Lung (tissue), 16 donors: ENCODE data around the gene MYO1F. TPM values are rescaled to one million over a fixed set of nuclear protein-coding genes. Genes with fewer than 3 reads are reported as not detected.
A peak's percentile ranks its signal among the peaks of the same experiment; 100 is the strongest.
"Not testable (repeated sequence)": the region's sequence is repeated elsewhere in the genome, so short reads cannot be mapped to it uniquely, and the experiment has no call there.

Source experiments
- ATAC-seq: fragments of 200-7000 bp; cut with Tn5 transposase; one replicate; pipeline ENCODE4 v1.9.1; 2020; ENCODE audit warnings: moderate number of reproducible peaks; ENCODE audit not compliant: insufficient read depth, low FRiP score
- DNase-seq, 3 donors: peaks; one replicate each; pipeline ENCODE4 v3.0.0-alpha.2; 2013 to 2017
- H3K27ac ChIP-seq, 2 donors: one replicate each; pipeline ENCODE4 v1.5.1; 2013; ENCODE audit warnings: mild to moderate bottlenecking in 2 of 2, moderate library complexity in 2 of 2, control low read depth in 1 of 2, inconsistent platforms in 1 of 2, low read depth in 1 of 2, low read length in 1 of 2
- H3K27me3 ChIP-seq, 3 donors: one replicate each; pipeline ENCODE4 v1.5.1; 2013; ENCODE audit warnings: low read length in 2 of 3; ENCODE audit not compliant: control insufficient read depth in 3 of 3, insufficient read depth in 3 of 3
- H3K36me3 ChIP-seq, 4 donors: one replicate each; pipeline ENCODE4 v1.5.1; 2013; ENCODE audit warnings: low read length in 4 of 4, mild to moderate bottlenecking in 1 of 4, moderate library complexity in 1 of 4; ENCODE audit not compliant: control insufficient read depth in 4 of 4, insufficient read depth in 4 of 4
- H3K4me1 ChIP-seq, 5 donors: one replicate each; pipeline ENCODE4 v1.5.1; 2013; ENCODE audit warnings: low read length in 5 of 5, mild to moderate bottlenecking in 2 of 5, moderate library complexity in 1 of 5; ENCODE audit not compliant: control insufficient read depth in 5 of 5, insufficient read depth in 5 of 5
- H3K4me3 ChIP-seq: one replicate; pipeline ENCODE4 v1.5.1; 2013; ENCODE audit warnings: mild to moderate bottlenecking, control low read depth, moderate library complexity
- H3K9ac ChIP-seq, 2 donors: one replicate each; pipeline ENCODE4 v1.5.1; 2013; ENCODE audit warnings: low read length in 2 of 2, control low read depth in 1 of 2; ENCODE audit not compliant: insufficient read depth in 1 of 2
- H3K9me3 ChIP-seq, 4 donors: one replicate each; pipeline ENCODE4 v1.5.1; 2013; ENCODE audit warnings: low read length in 3 of 4, mild to moderate bottlenecking in 1 of 4, moderate library complexity in 1 of 4; ENCODE audit not compliant: control insufficient read depth in 4 of 4, insufficient read depth in 3 of 4
- WGBS, 2 donors: extraction: QIAGEN DNeasy Blood & Tissue Kit; methylation state at CpG; one replicate each; pipeline ENCODE4 v1.1.7; 2013; 5-methylcytosine and 5-hydroxymethylcytosine counted together
- long read RNA-seq, 5 donors: transcript quantifications; one replicate each; lab custom pipeline, GENCODE V29; 2026
- polyA plus RNA-seq, 2 donors: library from polyadenylated mRNA; stranded (reverse); fragments of 200-250 nt; gene quantifications; one replicate each; pipeline ENCODE4 v1.2.1, GENCODE V29; 2013
- total RNA-seq, 2 donors: library from RNA; depleted of rRNA in 1 of 2; stranded (reverse); fragments of >200 nt in 1 of 2; gene quantifications; one replicate each; pipeline ENCODE4 v1.2.1, GENCODE V29; 2014 to 2021
- TF ChIP-seq, protein P1 (sequence below): IDR thresholded peaks from 2 replicates; pipeline ENCODE4 v1.5.1; 2012; ENCODE audit warnings: mild to moderate bottlenecking; ENCODE audit errors: control extremely low read depth, extremely low read depth
- donor health status: control.
- donor health status: control.
- donor health status: Bipolar disorder and iron deficiency.
- donor health status: healthy.
- donor health status: DM: yes; HTN: yes; CAD: no.

MYO1F gene
- total RNA-seq (100 to 1,000 TPM in 1 of 2 donors, 10 to 100 TPM in 1; 23.4 to 100 TPM), polyA plus RNA-seq (100 to 1,000 TPM in 1 of 2 donors, 10 to 100 TPM in 1; 46.1 to 127 TPM)
- long read RNA-seq, donor 1 = 0 reads
- long read RNA-seq, donor 2 = 0 reads
- long read RNA-seq, donor 3, partial matches to known transcripts = 0 of 1 reads
- long read RNA-seq, donor 3, other reads (novel, unspliced or antisense) = 0 of 1 reads
- long read RNA-seq, donor 4 = 0 reads
- long read RNA-seq, donor 5, full-length matches to known transcripts = 2 of 2 reads
- long read RNA-seq, donor 5, partial matches to known transcripts = 0 of 2 reads
- long read RNA-seq, donor 5, other reads (novel, unspliced or antisense) = 0 of 2 reads

- no peaks in the 10 kb centered on the region for H3K36me3 ChIP-seq
- no peak for DNase-seq
- peaks cover 0 to 14% (median 0%) of the 10 kb centered on the region in 5 donors for H3K4me1 ChIP-seq
- 5 to 11% methylated on average over 7 of the region's 7 CpGs for WGBS, 2 donors
- ATAC-seq = peak; percentile 60
- peak within 1 kb of the TSS in 1 of 2 donors; percentile 85 for H3K27ac ChIP-seq
- TF ChIP-seq, protein P1, sequence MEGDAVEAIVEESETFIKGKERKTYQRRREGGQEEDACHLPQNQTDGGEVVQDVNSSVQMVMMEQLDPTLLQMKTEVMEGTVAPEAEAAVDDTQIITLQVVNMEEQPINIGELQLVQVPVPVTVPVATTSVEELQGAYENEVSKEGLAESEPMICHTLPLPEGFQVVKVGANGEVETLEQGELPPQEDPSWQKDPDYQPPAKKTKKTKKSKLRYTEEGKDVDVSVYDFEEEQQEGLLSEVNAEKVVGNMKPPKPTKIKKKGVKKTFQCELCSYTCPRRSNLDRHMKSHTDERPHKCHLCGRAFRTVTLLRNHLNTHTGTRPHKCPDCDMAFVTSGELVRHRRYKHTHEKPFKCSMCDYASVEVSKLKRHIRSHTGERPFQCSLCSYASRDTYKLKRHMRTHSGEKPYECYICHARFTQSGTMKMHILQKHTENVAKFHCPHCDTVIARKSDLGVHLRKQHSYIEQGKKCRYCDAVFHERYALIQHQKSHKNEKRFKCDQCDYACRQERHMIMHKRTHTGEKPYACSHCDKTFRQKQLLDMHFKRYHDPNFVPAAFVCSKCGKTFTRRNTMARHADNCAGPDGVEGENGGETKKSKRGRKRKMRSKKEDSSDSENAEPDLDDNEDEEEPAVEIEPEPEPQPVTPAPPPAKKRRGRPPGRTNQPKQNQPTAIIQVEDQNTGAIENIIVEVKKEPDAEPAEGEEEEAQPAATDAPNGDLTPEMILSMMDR = no peak
- H3K9ac ChIP-seq = no peak within 1 kb of the TSS
- H3K27me3 ChIP-seq = peaks cover 0 to 6% (median 0%) of the 10 kb centered on the region in 3 donors
- no peaks in the 10 kb centered on the region for H3K9me3 ChIP-seq
- H3K4me3 ChIP-seq = peak within 1 kb of the TSS; percentile 36
These were observed at the start of gene MYO1F for GRCh38 chr19:8577247-8577646. TSS of gene MYO1F (minus strand) at chr19:8577442. CDS start at chr19:8577309, 133 bp downstream.

GRCh38 chr19:8626842-8627241 is 49.6 kb upstream of the MYO1F start:
- Histone ChIP-seq H3K4me1 (peaks cover 0 to 6% (median 0%) of the 10 kb centered on the region in 5 donors), H3K9me3 (peaks cover 0 to 10% (median 5%) of the 10 kb centered on the region in 4 donors), H3K9ac (no peak overlapping the region), H3K27me3 (no peaks in the 10 kb centered on the region), H3K36me3 (no peaks in the 10 kb centered on the region), H3K27ac (no peak overlapping the region), H3K4me3 (no peak overlapping the region)
- DNase-seq (no peak), ATAC-seq (no peak)
- 84 to 90% methylated on average over 8 of the region's 8 CpGs for WGBS, 2 donors
- TF ChIP-seq, protein P1 = no peak

- not testable (repeated sequence) for H3K9me3 ChIP-seq, H3K36me3 ChIP-seq, DNase-seq, ATAC-seq, H3K9ac ChIP-seq, H3K27ac ChIP-seq, H3K27me3 ChIP-seq, H3K4me3 ChIP-seq, H3K4me1 ChIP-seq
- WGBS, 2 donors = 55 to 56% methylated on average over 4 of the region's 4 CpGs
These were observed 45.6 kb upstream of the MYO1F start for GRCh38 chr19:8622886-8623285.

GRCh38 chr19:8618751-8619150 is 41.5 kb upstream of the MYO1F start:
- peaks cover 0 to 3% (median 0%) of the 10 kb centered on the region in 3 donors for H3K27me3 ChIP-seq
- H3K9me3 ChIP-seq = peaks cover 0 to 2% (median 0%) of the 10 kb centered on the region in 4 donors
- H3K27ac ChIP-seq = no peak overlapping the region
- H3K4me3 ChIP-seq = no peak overlapping the region
- DNase-seq (no peak), ATAC-seq (no peak)
- H3K4me1 ChIP-seq = no peaks in the 10 kb centered on the region
- H3K9ac ChIP-seq = no peak overlapping the region
- WGBS, 2 donors = 71 to 90% methylated on average over 8 of the region's 8 CpGs
- TF ChIP-seq, protein P1 = no peak
- no peaks in the 10 kb centered on the region for H3K36me3 ChIP-seq
